Gastrocnemius medialis (tissue), 4 donors: ENCODE results near the gene PTPN11. TPM values are rescaled to one million over a fixed set of nuclear protein-coding genes. Genes with fewer than 3 reads are reported as not detected.

Experiments used
- ATAC-seq, 2 donors: fragments of 150-250 bp; one replicate each; pipeline ENCODE4 v1.9.1; 2016
- DNase-seq, 2 donors: peaks; one replicate each; pipeline ENCODE4 v3.0.0-alpha.2; 2019
- H3K27ac ChIP-seq, 4 donors: fragments of 200-600 bp; sonication (generic); 1 replicate in 1 of 4; 2 replicates in 3 of 4; pipeline ENCODE4 v1.5.1; 2016 to 2018; ENCODE audit warnings: mild to moderate bottlenecking in 2 of 4, moderate library complexity in 1 of 4
- H3K27me3 ChIP-seq, 3 donors: fragments of 200-600 bp; sonication (generic) in 2 of 3; 1 replicate in 1 of 3; 2 replicates in 2 of 3; pipeline versions ENCODE4 v1.5.1 to v1.6.0; 2016 to 2019; ENCODE audit warnings: mild to moderate bottlenecking in 1 of 3, moderate library complexity in 1 of 3
- H3K36me3 ChIP-seq, 2 donors: fragments of 200-600 bp; sonication (generic) in 1 of 2; one replicate each; pipeline ENCODE4 v1.5.1; 2017 to 2018
- H3K4me1 ChIP-seq, 2 donors: fragments of 200-600 bp; sonication (generic) in 1 of 2; one replicate each; pipeline ENCODE4 v1.5.1; 2016 to 2017; ENCODE audit warnings: mild to moderate bottlenecking in 2 of 2
- H3K4me3 ChIP-seq, 4 donors: fragments of 200-600 bp; sonication (generic) in 3 of 4; 1 replicate in 1 of 4; 2 replicates in 3 of 4; pipeline ENCODE4 v1.5.1; 2016 to 2019; ENCODE audit warnings: mild to moderate bottlenecking in 2 of 4
- H3K9me3 ChIP-seq, 3 donors: fragments of 200-600 bp; sonication (generic) in 2 of 3; 1 replicate in 1 of 3; 2 replicates in 2 of 3; pipeline ENCODE4 v1.5.1; 2016 to 2019
- CTCF ChIP-seq, 5 experiments: fragments of 450-650 bp in 3 of 5; fragments of 200-600 bp in 2 of 5; sonication (generic) in 2 of 5; IDR thresholded peaks in 4 of 5; conservative IDR thresholded peaks in 1 of 5; 1 replicate in 4 of 5; 2 replicates in 1 of 5; pipeline ENCODE4 v1.5.1; 2016 to 2019; ENCODE audit warnings: antibody characterized with exemption in 5 of 5, mild to moderate bottlenecking in 3 of 5, moderate library complexity in 3 of 5
- POLR2A ChIP-seq, 2 donors: fragments of 450-650 bp; IDR thresholded peaks; one replicate each; pipeline ENCODE4 v1.6.1; 2017; ENCODE audit warnings: antibody characterized with exemption in 2 of 2, mild to moderate bottlenecking in 2 of 2, moderate library complexity in 2 of 2
- in situ Hi-C, 4 donors: fragments of 200-750 bp; cut with MboI; loops; one replicate each; pipeline versions ENCODE4 v1.15.0 to v1.8.0; 2017; ENCODE audit warnings: low sequenced_read_pairs in 4 of 4
- intact Hi-C: fragments of 100-400 bp; cut with DNase I; formaldehyde crosslinking; loops from one replicate; pipeline ENCODE4 v1.15.1; 2023; ENCODE audit warnings: low total_unique reads
- total RNA-seq, 4 donors: library from RNA; depleted of rRNA; stranded (reverse); fragments of >200 nt; gene quantifications; one replicate each; pipeline versions ENCODE4 v1.1.0 to v1.2.3, GENCODE V29; 2016

The PTPN11 gene
- 100 to 1,000 TPM; 112 to 235 (median 163) TPM for total RNA-seq

GRCh38 chr12:112418608-112419296 is at the start of gene PTPN11:
Gene PTPN11 (plus strand): TSS chr12:112418947. CDS start chr12:112419112, 165 bp downstream.
- TF ChIP-seq CTCF (IDR thresholded peaks at IDR 0.05 in 4 of 5, conservative IDR thresholded peaks at IDR 0.05 in 1 of 5) (peak; percentile 24 to 72 (median 57)), POLR2A (IDR thresholded peaks at IDR 0.05) (peak; percentile 91 to 94)
- H3K27ac ChIP-seq = peak within 1 kb of the TSS; percentile 93 to 99 (median 97)
- no peaks in the 10 kb centered on the region for H3K9me3 ChIP-seq
- no peaks in the 10 kb centered on the region for H3K36me3 ChIP-seq
- in situ Hi-C loops (loop anchor here in 1 of 4 donors (25.0 kb wide), 1 partner anchor 306 kb away; the partner anchor contains the start of gene NAA25), intact Hi-C loops (loop anchor here (1.0 kb wide), 1 partner anchor 9 kb away; the partner anchor contains the start of gene RPL6)
- H3K4me3 ChIP-seq = peak within 1 kb of the TSS; percentile 70 to 94 (median 76)
- DNase-seq (peak; percentile 72 to 82), ATAC-seq (peak; percentile 67 to 69)
- peaks cover 51 to 52% of the 10 kb centered on the region in 2 donors for H3K4me1 ChIP-seq
- no peaks in the 10 kb centered on the region for H3K27me3 ChIP-seq

GRCh38 chr12:112370199-112370598 is 48.5 kb upstream of the PTPN11 start:
- Histone ChIP-seq H3K9me3 (no peaks in the 10 kb centered on the region), H3K27me3 (no peaks in the 10 kb centered on the region), H3K4me3 (no peak overlapping the region), H3K27ac (no peak overlapping the region), H3K4me1 (peaks cover 21 to 26% of the 10 kb centered on the region in 2 donors), H3K36me3 (no peaks in the 10 kb centered on the region)
- TF ChIP-seq CTCF (IDR thresholded peaks at IDR 0.05 in 4 of 5, conservative IDR thresholded peaks at IDR 0.05 in 1 of 5) (no peak), POLR2A (IDR thresholded peaks at IDR 0.05) (no peak)
- DNase-seq (no peak), ATAC-seq (no peak)
- in situ Hi-C loops = no loop called here
- intact Hi-C loops = no loop called here

GRCh38 chr12:112370868-112371510 is 47.8 kb upstream of the PTPN11 start:
- H3K4me3 ChIP-seq = no peak overlapping the region
- peaks cover 21 to 26% of the 10 kb centered on the region in 2 donors for H3K4me1 ChIP-seq
- intact Hi-C loops = no loop called here
- H3K27me3 ChIP-seq = no peaks in the 10 kb centered on the region
- H3K36me3 ChIP-seq = no peaks in the 10 kb centered on the region
- ATAC-seq = no peak
- TF ChIP-seq CTCF (IDR thresholded peaks at IDR 0.05 in 4 of 5, conservative IDR thresholded peaks at IDR 0.05 in 1 of 5) = no peak
- TF ChIP-seq POLR2A (IDR thresholded peaks at IDR 0.05) = no peak
- in situ Hi-C loops = no loop called here
- no peaks in the 10 kb centered on the region for H3K9me3 ChIP-seq
- H3K27ac ChIP-seq = no peak overlapping the region
- no peak for DNase-seq

- intact Hi-C loops = no loop called here
These were observed 44.5 kb upstream of the PTPN11 start for GRCh38 chr12:112374166-112374740.

More at GRCh38 chr12:112374166-112374740, 44.5 kb upstream of the PTPN11 start:
- Histone ChIP-seq H3K36me3 (no peaks in the 10 kb centered on the region), H3K9me3 (no peaks in the 10 kb centered on the region), H3K4me1 (peaks cover 11 to 14% of the 10 kb centered on the region in 2 donors), H3K27me3 (no peaks in the 10 kb centered on the region), H3K27ac (peak overlapping the region in 1 of 4 donors; percentile 34), H3K4me3 (no peak overlapping the region)
- ATAC-seq (no peak), DNase-seq (no peak)
- in situ Hi-C loops = no loop called here
- no peak for TF ChIP-seq CTCF (IDR thresholded peaks at IDR 0.05 in 4 of 5, conservative IDR thresholded peaks at IDR 0.05 in 1 of 5)
- TF ChIP-seq POLR2A (IDR thresholded peaks at IDR 0.05) = no peak
